ENCODE data around the gene CFAP251. TPM values are rescaled to one million over a fixed set of nuclear protein-coding genes. Genes with fewer than 3 reads are reported as not detected.

Gene CFAP251
- total RNA-seq, 1 experiment from 2014 or later: 0.81 TPM

DNA sequence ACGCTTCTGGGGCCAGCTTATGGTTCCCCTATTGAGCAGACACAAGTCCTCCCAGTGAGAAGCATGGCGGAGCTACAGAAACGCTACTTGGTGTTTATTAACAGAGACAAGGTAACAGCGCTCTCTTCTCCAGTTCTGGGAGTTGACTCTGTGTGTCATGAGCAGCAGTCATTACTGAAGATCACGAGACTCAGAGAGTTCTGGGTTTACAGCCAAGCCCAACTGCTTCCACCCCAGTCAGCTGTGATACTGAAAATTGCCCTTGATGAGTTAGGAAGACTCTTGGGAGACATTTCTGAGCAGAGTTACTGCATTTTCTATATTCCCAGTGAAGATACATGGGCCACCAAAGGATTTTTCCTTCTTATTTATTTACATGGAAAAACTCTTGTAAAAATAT lies 48.6 kb downstream of the CFAP251 start:
- Histone ChIP-seq H2BK5ac (ENCODE audit: insufficient read length, low read length) (no peak overlapping the region), H4K20me1 (ENCODE audit: control insufficient read depth, insufficient read depth, insufficient read length) (no peaks in the 10 kb centered on the region), H2BK120ac (ENCODE audit: low read depth, low read length, poor library complexity, severe bottlenecking) (no peak overlapping the region), H3K4me1 (ENCODE audit: insufficient read depth, low read length) (no peaks in the 10 kb centered on the region), H3K9me3 (ENCODE audit: control insufficient read depth, low read depth, low read length) (no peaks in the 10 kb centered on the region), H2BK12ac (ENCODE audit: insufficient read length, low read depth, low read length) (no peak overlapping the region), H2BK20ac (ENCODE audit: low read depth, low read length, poor library complexity, severe bottlenecking) (no peak overlapping the region), H3K14ac (ENCODE audit: insufficient read depth, low read length) (no peak overlapping the region), H3K18ac (ENCODE audit: insufficient read length, low read depth, low read length) (no peak overlapping the region), H3K23ac (ENCODE audit: insufficient read length, low read depth, low read length) (no peak overlapping the region), H4K91ac (ENCODE audit: insufficient read length, low read depth, low read length) (no peak overlapping the region), H2AK5ac (ENCODE audit: insufficient read length, low read length) (no peak overlapping the region), H2AFZ (ENCODE audit: low read length) (no peak overlapping the region), H3T11ph (ENCODE audit: low read length) (no peak overlapping the region), H3K4ac (ENCODE audit: low read depth, low read length) (no peak overlapping the region), H2BK15ac (ENCODE audit: low read depth, low read length) (no peak overlapping the region), H4K5ac (ENCODE audit: insufficient read length, low read depth, low read length) (no peak overlapping the region), H3K4me2 (ENCODE audit: insufficient read depth, insufficient read length, low read length) (no peak overlapping the region), H4K8ac (replicated peaks; ENCODE audit: insufficient read length, low read depth, low read length) (no peak overlapping the region), H3K27me3 (ENCODE audit: insufficient read depth, low read length) (no peaks in the 10 kb centered on the region), H3K23me2 (ENCODE audit: insufficient read length, low read depth, low read length, poor library complexity, severe bottlenecking) (no peaks in the 10 kb centered on the region), H3K79me1 (ENCODE audit: insufficient read depth, low read depth, low read length, poor library complexity, severe bottlenecking) (no peaks in the 10 kb centered on the region), H3K27ac (ENCODE audit: insufficient read length, low read depth, low read length) (no peak overlapping the region), H3K79me2 (ENCODE audit: insufficient read depth, low read length) (no peaks in the 10 kb centered on the region), H3K56ac (ENCODE audit: insufficient read length, low read depth, low read length) (no peak overlapping the region), H3K9ac (ENCODE audit: extremely low read depth, insufficient read length, low read length) (no peak overlapping the region)
- peaks cover under 1% of the 10 kb centered on the region; the same call in 1 of the 2 replicates for H3K27me3 Mint-ChIP-seq (ENCODE audit: low read depth)
- no peak for DNase-seq
- no peak overlapping the region for H3K4me3 Mint-ChIP-seq
- H3K4me1 Mint-ChIP-seq: peaks cover 0 to 7% of the 10 kb centered on the region in 2 experiments; a peak in 1 of 4 replicates
- TF ChIP-seq, protein P1, sequence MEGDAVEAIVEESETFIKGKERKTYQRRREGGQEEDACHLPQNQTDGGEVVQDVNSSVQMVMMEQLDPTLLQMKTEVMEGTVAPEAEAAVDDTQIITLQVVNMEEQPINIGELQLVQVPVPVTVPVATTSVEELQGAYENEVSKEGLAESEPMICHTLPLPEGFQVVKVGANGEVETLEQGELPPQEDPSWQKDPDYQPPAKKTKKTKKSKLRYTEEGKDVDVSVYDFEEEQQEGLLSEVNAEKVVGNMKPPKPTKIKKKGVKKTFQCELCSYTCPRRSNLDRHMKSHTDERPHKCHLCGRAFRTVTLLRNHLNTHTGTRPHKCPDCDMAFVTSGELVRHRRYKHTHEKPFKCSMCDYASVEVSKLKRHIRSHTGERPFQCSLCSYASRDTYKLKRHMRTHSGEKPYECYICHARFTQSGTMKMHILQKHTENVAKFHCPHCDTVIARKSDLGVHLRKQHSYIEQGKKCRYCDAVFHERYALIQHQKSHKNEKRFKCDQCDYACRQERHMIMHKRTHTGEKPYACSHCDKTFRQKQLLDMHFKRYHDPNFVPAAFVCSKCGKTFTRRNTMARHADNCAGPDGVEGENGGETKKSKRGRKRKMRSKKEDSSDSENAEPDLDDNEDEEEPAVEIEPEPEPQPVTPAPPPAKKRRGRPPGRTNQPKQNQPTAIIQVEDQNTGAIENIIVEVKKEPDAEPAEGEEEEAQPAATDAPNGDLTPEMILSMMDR (conservative IDR thresholded peaks at IDR 0.05): no peak
- H3K36me3 Mint-ChIP-seq (ENCODE audit: insufficient read depth in 1 of 3, low read depth in 3 of 3): peaks cover under 1 to 4% (median 1%) of the 10 kb centered on the region in 3 experiments; a peak in 4 of 7 replicates
- no peak overlapping the region; a peak in 1 of 7 replicates for H3K27ac Mint-ChIP-seq
- WGBS (ENCODE audit: extremely low coverage, insufficient read length, low lambda C conversion rate): no CpG with 5 or more reads among the region's 5 CpGs
- H3K9me3 Mint-ChIP-seq: peaks cover 1 to 2% of the 10 kb centered on the region in 2 experiments

All from H9 (cell line).